ENCODE results near the gene TIMM10.

DNA sequence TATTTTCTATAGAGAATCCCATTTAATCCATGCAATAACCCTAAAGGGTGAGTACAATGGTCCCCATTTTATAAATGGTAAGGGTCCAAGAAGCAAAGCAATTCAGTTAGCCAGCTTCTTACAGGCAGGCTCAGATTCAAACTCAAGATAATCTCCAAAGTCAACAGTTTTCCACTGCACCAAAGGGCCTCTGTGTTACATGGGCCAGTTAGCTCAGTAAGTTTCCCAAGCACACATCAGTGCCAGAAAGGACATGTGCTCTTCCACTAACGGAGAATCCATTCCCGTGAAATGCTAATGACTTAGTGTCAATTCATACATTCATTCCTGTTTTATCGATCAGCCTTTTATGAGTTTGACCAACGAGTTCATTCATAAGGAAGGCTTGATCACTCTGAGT lies 26.0 kb downstream of the TIMM10 start:
- TF ChIP-seq, protein P1, sequence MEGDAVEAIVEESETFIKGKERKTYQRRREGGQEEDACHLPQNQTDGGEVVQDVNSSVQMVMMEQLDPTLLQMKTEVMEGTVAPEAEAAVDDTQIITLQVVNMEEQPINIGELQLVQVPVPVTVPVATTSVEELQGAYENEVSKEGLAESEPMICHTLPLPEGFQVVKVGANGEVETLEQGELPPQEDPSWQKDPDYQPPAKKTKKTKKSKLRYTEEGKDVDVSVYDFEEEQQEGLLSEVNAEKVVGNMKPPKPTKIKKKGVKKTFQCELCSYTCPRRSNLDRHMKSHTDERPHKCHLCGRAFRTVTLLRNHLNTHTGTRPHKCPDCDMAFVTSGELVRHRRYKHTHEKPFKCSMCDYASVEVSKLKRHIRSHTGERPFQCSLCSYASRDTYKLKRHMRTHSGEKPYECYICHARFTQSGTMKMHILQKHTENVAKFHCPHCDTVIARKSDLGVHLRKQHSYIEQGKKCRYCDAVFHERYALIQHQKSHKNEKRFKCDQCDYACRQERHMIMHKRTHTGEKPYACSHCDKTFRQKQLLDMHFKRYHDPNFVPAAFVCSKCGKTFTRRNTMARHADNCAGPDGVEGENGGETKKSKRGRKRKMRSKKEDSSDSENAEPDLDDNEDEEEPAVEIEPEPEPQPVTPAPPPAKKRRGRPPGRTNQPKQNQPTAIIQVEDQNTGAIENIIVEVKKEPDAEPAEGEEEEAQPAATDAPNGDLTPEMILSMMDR (IDR thresholded peaks at IDR 0.05), result no peak
- TF ChIP-seq POLR2A (IDR thresholded peaks at IDR 0.05), result no peak
